ENCODE data around the gene LRRD1. TPM values are rescaled to one million over a fixed set of nuclear protein-coding genes. Genes with fewer than 3 reads are reported as not detected.
A peak's percentile ranks its signal among the peaks of the same experiment; 100 is the strongest.

The LRRD1 gene
- total and polyA plus RNA-seq, 9 of the 15 experiments (the other 6 are each of a cell fraction or from before 2014, with no cell fraction given), result 0.07 to 0.15 TPM; not detected in 7

GRCh38 chr7:92161271-92161670 is 17.7 kb downstream of the LRRD1 start (continued):
- TF ChIP-seq HMG20A (CRISPR knock-in tag; conservative IDR thresholded peaks at IDR 0.05) (no peak), CTCF (IDR thresholded peaks at IDR 0.05 in 2 of 3, conservative IDR thresholded peaks at IDR 0.05 in 1 of 3; ENCODE audit: insufficient read depth in 2 of 3, low read depth in 1 of 3, low read length in 3 of 3) (no peak), RBM17 (IDR thresholded peaks at IDR 0.05; ENCODE audit: borderline replicate concordance, low read depth, low read length) (no peak), PTBP1 (IDR thresholded peaks at IDR 0.05; ENCODE audit: low read depth, low read length) (no peak), C11orf30 (IDR thresholded peaks at IDR 0.05; ENCODE audit: low read depth) (peak; percentile 66), ZC3H4 (CRISPR knock-in tag; IDR thresholded peaks at IDR 0.05; ENCODE audit: borderline replicate concordance) (no peak), TFAM (CRISPR knock-in tag; conservative IDR thresholded peaks at IDR 0.05) (no peak), ZSCAN29 (IDR thresholded peaks at IDR 0.05) (no peak), FOXA1 (IDR thresholded peaks at IDR 0.05; ENCODE audit: borderline replicate concordance) (no peak)
- TF ChIP-seq, protein P1, sequence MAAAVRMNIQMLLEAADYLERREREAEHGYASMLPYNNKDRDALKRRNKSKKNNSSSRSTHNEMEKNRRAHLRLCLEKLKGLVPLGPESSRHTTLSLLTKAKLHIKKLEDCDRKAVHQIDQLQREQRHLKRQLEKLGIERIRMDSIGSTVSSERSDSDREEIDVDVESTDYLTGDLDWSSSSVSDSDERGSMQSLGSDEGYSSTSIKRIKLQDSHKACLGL (CRISPR knock-in tag; IDR thresholded peaks at IDR 0.05; ENCODE audit: borderline replicate concordance, poor library complexity, severe bottlenecking), result no peak
- TF ChIP-seq, protein P2, sequence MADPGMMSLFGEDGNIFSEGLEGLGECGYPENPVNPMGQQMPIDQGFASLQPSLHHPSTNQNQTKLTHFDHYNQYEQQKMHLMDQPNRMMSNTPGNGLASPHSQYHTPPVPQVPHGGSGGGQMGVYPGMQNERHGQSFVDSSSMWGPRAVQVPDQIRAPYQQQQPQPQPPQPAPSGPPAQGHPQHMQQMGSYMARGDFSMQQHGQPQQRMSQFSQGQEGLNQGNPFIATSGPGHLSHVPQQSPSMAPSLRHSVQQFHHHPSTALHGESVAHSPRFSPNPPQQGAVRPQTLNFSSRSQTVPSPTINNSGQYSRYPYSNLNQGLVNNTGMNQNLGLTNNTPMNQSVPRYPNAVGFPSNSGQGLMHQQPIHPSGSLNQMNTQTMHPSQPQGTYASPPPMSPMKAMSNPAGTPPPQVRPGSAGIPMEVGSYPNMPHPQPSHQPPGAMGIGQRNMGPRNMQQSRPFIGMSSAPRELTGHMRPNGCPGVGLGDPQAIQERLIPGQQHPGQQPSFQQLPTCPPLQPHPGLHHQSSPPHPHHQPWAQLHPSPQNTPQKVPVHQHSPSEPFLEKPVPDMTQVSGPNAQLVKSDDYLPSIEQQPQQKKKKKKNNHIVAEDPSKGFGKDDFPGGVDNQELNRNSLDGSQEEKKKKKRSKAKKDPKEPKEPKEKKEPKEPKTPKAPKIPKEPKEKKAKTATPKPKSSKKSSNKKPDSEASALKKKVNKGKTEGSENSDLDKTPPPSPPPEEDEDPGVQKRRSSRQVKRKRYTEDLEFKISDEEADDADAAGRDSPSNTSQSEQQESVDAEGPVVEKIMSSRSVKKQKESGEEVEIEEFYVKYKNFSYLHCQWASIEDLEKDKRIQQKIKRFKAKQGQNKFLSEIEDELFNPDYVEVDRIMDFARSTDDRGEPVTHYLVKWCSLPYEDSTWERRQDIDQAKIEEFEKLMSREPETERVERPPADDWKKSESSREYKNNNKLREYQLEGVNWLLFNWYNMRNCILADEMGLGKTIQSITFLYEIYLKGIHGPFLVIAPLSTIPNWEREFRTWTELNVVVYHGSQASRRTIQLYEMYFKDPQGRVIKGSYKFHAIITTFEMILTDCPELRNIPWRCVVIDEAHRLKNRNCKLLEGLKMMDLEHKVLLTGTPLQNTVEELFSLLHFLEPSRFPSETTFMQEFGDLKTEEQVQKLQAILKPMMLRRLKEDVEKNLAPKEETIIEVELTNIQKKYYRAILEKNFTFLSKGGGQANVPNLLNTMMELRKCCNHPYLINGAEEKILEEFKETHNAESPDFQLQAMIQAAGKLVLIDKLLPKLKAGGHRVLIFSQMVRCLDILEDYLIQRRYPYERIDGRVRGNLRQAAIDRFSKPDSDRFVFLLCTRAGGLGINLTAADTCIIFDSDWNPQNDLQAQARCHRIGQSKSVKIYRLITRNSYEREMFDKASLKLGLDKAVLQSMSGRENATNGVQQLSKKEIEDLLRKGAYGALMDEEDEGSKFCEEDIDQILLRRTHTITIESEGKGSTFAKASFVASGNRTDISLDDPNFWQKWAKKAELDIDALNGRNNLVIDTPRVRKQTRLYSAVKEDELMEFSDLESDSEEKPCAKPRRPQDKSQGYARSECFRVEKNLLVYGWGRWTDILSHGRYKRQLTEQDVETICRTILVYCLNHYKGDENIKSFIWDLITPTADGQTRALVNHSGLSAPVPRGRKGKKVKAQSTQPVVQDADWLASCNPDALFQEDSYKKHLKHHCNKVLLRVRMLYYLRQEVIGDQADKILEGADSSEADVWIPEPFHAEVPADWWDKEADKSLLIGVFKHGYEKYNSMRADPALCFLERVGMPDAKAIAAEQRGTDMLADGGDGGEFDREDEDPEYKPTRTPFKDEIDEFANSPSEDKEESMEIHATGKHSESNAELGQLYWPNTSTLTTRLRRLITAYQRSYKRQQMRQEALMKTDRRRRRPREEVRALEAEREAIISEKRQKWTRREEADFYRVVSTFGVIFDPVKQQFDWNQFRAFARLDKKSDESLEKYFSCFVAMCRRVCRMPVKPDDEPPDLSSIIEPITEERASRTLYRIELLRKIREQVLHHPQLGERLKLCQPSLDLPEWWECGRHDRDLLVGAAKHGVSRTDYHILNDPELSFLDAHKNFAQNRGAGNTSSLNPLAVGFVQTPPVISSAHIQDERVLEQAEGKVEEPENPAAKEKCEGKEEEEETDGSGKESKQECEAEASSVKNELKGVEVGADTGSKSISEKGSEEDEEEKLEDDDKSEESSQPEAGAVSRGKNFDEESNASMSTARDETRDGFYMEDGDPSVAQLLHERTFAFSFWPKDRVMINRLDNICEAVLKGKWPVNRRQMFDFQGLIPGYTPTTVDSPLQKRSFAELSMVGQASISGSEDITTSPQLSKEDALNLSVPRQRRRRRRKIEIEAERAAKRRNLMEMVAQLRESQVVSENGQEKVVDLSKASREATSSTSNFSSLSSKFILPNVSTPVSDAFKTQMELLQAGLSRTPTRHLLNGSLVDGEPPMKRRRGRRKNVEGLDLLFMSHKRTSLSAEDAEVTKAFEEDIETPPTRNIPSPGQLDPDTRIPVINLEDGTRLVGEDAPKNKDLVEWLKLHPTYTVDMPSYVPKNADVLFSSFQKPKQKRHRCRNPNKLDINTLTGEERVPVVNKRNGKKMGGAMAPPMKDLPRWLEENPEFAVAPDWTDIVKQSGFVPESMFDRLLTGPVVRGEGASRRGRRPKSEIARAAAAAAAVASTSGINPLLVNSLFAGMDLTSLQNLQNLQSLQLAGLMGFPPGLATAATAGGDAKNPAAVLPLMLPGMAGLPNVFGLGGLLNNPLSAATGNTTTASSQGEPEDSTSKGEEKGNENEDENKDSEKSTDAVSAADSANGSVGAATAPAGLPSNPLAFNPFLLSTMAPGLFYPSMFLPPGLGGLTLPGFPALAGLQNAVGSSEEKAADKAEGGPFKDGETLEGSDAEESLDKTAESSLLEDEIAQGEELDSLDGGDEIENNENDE (IDR thresholded peaks at IDR 0.05; ENCODE audit: low read depth, low read length), result no peak
- TF ChIP-seq, protein P3, sequence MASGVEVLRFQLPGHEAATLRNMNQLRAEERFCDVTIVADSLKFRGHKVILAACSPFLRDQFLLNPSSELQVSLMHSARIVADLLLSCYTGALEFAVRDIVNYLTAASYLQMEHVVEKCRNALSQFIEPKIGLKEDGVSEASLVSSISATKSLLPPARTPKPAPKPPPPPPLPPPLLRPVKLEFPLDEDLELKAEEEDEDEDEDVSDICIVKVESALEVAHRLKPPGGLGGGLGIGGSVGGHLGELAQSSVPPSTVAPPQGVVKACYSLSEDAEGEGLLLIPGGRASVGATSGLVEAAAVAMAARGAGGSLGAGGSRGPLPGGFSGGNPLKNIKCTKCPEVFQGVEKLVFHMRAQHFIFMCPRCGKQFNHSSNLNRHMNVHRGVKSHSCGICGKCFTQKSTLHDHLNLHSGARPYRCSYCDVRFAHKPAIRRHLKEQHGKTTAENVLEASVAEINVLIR (CRISPR knock-in tag; IDR thresholded peaks at IDR 0.05), result no peak

All from K562 (cell line).